ENCODE data around the gene IZUMO1.
"Not testable (repeated sequence)": the region's sequence is repeated elsewhere in the genome, so short reads cannot be mapped to it uniquely, and the experiment has no call there.

Gene IZUMO1

DNA sequence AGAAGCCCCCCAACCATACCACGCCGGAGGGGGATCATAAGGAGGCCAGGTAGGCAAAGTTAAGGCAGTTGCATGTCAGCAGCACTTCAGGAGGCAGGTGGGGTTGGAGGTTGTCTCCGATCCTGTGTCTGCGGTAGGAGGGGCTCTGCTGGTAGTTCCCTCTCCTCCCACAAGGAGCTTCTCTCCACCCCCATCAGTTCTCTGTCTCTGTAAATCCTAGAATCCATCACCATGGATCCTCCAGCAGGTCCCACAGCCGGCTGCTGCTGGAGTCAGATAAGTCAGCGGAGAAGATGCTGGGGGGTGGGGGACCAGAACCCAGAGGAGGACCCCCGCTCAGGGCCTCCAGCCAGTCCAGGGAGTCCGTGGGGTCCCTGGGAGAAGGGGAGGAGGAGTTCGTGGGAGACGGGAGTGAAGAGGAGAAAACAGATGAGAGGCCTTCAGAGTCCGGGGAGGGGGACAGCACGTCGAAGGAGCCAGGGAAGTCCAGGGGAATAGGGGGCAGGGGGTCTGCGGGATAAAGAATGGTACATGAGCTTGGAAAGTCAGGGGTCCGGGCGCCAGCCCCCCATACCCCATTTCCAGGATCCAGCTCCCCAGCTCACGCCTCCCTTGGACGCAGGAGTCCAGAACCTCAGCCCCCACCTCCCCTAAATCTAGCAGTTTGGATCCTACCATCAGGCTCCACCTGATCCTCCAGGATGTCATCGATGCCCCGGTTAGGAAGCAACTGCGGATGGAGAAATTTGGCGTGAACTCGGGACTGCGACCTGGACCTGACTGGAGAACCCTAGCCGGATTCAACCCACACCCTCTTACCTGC, 33.5 kb downstream of the IZUMO1 start:
- no peak for DNase-seq (ENCODE audit: low read depth in 3 of 3)

DNA sequence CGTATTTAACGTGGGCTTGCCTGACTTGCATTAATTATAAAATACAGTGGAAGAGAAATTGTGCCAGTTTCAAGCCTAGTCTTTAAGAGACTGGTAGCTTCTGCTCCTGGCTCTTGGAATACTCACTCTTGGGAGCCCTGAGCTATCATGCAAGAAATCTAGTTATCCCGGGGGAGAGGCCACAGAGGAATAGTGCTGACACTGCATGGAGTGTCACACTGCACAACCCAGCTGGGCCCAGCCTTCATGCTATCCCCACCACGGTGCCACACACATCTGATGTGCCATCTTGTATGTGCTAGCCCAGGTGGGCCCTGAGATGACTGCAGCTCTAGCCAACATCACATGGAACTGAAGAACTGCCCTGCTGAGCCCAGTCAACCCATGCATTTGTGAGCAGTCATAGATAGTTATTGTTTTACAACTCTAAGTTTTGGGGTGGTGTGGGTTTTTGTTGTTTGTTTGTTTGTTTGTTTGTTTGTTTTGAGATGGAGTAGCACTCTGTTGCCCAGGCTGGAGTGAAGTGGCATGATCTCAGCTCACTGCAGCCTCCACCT, 35.5 kb downstream of the IZUMO1 start:
- DNase-seq (ENCODE audit: low read depth in 3 of 3), result no peak

DNA sequence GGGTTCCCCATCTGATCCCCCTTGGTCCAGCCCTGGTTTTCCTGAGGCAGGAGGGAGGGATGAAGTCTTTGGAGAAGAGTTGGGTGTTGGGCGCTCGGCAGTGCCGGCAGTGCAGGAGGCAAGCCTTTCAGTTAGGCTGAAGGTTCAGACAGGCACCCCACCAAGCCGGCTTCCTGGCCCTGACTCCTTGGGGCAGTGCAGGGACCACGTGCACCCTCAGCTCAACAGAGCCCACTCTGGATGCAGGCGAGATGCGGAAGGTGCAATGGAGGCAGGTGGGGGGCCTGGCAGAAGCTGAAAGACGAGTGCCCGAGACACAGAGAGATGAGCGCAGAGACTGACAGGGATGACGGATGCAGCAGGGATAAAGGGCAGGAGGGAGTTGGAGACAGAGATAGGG, 38.2 kb downstream of the IZUMO1 start:
- DNase-seq (ENCODE audit: low read depth in 3 of 3), result no peak

DNA sequence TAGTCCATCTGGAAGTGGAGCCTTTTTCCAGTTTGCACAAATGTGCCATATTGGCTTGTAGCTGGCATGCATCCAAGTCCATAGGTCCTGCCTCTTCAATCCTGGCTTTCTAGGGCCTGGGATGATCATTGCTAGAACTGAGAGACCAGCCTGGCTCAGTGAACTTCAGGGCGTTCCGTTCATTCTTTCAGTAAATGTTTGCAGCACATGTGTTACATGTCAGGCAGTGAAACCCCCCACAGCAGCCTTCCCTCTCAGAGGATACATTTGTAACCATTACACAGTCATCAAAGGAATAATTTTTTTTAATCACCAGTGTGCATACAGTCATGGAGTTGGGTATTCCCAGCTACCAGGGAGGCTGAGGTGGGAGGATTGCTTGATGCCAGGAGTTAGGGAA, 41.3 kb downstream of the IZUMO1 start:
- DNase-seq (ENCODE audit: low read depth in 3 of 3), result no peak

DNA sequence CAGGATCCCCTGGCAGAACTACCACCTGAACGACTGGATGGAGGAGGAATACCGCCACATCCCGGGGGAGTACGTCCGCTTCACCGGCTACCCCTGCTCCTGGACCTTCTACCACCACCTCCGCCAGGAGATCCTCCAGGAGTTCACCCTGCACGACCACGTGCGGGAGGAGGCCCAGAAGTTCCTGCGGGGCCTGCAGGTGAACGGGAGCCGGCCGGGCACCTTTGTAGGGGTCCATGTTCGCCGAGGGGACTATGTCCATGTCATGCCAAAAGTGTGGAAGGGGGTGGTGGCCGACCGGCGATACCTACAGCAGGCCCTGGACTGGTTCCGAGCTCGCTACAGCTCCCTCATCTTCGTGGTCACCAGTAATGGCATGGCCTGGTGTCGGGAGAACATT, 43.4 kb downstream of the IZUMO1 start:
- DNase-seq (ENCODE audit: low read depth in 3 of 3), result no peak

DNA sequence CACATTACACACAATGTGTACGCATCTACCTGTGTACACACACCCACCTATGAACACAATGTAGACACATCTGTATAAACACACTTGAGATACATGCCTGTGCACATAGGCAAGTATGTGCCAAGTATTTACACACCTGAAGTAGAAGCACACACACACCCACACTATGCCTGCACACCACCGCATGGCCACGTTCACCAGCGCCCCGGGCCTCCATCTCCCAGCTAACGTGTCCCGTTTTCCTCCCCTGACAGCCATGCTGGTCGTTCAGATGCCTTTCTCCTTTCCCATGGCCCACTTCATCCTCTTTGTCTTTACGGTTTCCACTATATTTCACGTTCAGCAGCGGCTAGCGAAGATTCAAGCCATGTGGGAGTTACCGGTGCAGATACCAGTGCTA, 44.0 kb downstream of the IZUMO1 start:
- no peak for DNase-seq (ENCODE audit: low read depth in 3 of 3)

DNA sequence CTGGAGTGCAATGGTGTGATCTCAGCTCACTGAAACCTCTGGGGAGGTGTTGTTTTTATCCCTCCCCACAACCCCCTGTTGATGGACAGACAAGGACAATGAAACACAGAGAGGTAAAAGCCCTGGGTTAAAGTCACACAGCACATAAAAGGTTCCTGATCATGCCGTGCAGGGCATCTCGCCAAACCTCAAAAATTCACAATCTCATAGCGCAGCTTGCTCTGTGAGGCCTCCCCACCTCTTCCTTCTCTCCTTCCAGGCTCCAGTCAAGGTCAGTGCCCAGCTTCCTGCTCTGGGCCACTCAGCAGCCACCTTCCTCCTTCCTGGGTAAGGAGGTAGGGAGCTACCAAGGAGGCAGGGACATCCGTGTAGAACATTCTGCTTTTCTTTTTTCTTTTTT, 48.7 kb downstream of the IZUMO1 start:
- no peak for DNase-seq (ENCODE audit: low read depth in 3 of 3)

DNA sequence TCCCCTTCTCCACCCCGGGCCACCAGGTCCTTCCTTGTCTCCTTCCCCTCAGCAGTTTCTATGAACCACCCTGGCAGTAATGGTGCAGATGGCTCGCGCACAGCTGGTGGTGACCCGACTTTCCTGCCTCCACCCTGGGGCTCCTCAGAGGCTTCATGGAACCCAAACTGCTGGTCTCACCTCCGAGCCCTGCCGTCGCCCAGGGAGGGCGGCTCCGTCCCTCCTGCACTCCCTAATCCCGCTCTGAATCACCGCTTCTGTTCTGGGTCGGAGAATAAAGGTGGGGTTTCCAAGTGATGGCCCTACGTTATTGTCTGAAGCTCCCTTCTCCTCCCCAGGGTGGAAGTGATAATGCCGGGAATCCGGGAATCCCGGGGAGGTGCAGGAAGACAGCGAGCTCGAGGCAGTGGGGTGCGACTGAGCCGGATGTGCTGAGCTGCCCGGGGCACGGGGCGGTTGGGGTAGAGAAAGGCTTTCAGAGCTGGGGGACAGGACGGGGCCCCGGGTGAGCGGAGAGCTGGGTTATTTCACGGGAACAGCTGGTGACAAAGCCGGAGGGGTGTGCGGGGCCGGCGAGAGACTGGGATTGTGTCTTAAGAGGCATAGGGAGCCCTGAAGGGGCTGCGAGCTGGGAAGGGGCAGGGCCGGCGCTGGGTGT, 50.2 kb downstream of the IZUMO1 start:
- no peak for DNase-seq (ENCODE audit: low read depth in 3 of 3)

DNA sequence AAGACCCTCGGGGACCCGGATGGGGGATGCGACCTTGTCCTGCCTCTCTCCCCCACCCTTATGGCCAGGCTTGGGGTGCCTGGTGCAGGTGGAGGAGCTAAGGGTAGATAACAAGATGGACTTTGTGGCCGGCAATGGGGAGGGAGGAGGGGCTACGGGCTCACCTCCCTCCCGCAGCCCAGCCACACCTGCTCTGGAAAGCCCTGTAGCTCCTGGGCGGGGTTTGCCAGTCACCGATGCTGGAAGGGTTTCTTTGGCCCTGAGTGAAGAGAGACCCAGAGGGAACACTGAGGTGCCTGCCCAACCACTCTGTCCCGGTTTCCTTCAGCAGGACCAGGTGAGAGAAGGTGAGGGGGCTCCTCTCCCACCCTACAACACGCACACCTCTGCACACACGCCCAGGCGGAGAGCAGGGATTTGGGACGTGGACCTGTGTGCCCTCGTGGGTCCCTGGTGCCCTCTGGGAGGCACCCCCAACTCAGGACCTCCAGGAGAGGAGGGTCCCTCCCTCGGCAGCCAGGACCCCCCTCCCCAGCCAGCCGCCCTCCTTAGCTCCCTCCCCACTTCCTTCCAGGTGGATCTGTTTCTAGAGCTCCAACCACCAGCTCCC, 50.9 kb downstream of the IZUMO1 start, which contains the start of gene FUT2:
Gene FUT2, plus strand, starts transcription at position 229 of the 610 bp plus-strand sequence. CDS start 6,986 bp downstream, outside the sequence.
- no peak for DNase-seq (ENCODE audit: low read depth in 3 of 3)

DNA sequence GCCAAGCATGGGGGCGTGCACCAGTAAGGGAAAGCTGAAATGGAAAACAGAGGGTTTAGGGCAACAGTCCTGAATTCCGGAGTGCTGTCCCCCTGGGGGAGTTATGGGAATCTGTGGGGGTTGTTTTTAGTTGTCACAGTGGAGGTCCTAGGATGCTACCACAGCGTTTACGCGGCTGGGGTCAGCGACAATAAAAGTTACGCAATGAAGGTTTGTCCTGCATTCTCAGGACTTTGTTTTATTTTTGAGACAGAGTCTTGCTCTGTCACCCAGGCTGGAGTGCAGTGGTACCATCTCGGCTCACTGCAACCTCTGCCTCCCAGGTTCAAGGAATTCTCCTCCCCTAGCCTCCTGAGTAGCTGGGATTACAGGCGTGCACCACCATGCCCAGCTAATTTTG, 53.1 kb downstream of the IZUMO1 start:
- not testable (repeated sequence) for DNase-seq (ENCODE audit: low read depth in 3 of 3)

Measured in stimulated activated CD4-positive, alpha-beta T cell treated with anti-CD3 and anti-CD28 coated beads, TNF-alpha, amount 100 ng/mL, for 48 hours (primary cell).